Stomach (tissue), 4 donors: ENCODE data around the gene OARD1.

Experiments used
- EP300 ChIP-seq: sonication (generic); formaldehyde crosslinking; IDR thresholded peaks from one replicate; pipeline ENCODE4 v1.6.1; 2017; ENCODE audit warnings: antibody characterized with exemption
- POLR2A ChIP-seq, 4 donors: fragments of 450-650 bp; IDR thresholded peaks; one replicate each; pipeline ENCODE4 v1.6.1; 2016; ENCODE audit warnings: antibody characterized with exemption in 4 of 4, control low read depth in 2 of 4, mild to moderate bottlenecking in 1 of 4, moderate library complexity in 1 of 4
- POLR2AphosphoS5 ChIP-seq, 3 donors: sonication (generic); formaldehyde crosslinking; IDR thresholded peaks; one replicate each; pipeline ENCODE4 v1.6.1; 2016; ENCODE audit warnings: antibody characterized with exemption in 3 of 3
- TF ChIP-seq, protein P1 (sequence below), 7 experiments: fragments of 450-650 bp in 4 of 7; fragments of 200-600 bp in 3 of 7; sonication (generic) in 3 of 7; IDR thresholded peaks; one replicate each; pipeline ENCODE4 v1.5.1; 2016 to 2019; ENCODE audit warnings: antibody characterized with exemption in 7 of 7, control low read depth in 2 of 7, mild to moderate bottlenecking in 1 of 7

GRCh38 chr6:41042226-41043055, 29.7 kb downstream of the OARD1 start, which contains the start of gene TSPO2:
- TF ChIP-seq EP300 (no peak), POLR2A (IDR thresholded peaks at IDR 0.05) (no peak), POLR2AphosphoS5 (IDR thresholded peaks at IDR 0.05) (no peak)
- TF ChIP-seq, protein P1, sequence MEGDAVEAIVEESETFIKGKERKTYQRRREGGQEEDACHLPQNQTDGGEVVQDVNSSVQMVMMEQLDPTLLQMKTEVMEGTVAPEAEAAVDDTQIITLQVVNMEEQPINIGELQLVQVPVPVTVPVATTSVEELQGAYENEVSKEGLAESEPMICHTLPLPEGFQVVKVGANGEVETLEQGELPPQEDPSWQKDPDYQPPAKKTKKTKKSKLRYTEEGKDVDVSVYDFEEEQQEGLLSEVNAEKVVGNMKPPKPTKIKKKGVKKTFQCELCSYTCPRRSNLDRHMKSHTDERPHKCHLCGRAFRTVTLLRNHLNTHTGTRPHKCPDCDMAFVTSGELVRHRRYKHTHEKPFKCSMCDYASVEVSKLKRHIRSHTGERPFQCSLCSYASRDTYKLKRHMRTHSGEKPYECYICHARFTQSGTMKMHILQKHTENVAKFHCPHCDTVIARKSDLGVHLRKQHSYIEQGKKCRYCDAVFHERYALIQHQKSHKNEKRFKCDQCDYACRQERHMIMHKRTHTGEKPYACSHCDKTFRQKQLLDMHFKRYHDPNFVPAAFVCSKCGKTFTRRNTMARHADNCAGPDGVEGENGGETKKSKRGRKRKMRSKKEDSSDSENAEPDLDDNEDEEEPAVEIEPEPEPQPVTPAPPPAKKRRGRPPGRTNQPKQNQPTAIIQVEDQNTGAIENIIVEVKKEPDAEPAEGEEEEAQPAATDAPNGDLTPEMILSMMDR (IDR thresholded peaks at IDR 0.05): no peak
